Stimulated activated CD8-positive, alpha-beta memory T cell treated with anti-CD3 and anti-CD28 coated beads, Interleukin-7, amount 100 ng/mL, for 48 hours (primary cell): ENCODE data around the gene CEP131.

Experiments used
- DNase-seq, 2 donors: peaks; one replicate each; pipeline ENCODE4 v3.0.0-alpha.2; 2020; ENCODE audit warnings: low read depth in 1 of 2; ENCODE audit errors: extremely low read depth in 1 of 2

The CEP131 gene

DNA sequence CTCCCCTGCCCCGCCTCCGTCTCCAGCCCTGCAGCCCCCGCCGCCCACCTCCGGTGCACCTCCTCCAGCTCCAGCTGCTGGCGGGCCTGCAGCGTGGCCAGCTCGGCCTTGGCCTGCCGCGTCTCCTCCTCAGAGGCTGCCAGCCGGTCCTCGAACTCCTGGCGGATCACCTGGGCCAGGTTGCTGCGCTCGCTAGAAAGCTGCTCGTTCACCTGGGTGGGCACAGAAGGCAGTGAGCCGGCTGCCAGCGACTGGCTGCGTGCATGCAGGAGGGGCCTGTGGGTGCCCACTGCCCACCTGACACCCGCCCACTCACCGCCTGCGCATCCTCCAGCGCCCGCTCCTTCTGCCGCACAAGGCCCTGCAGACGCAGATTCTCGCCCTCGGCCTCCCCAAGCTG is 32.2 kb downstream of the CEP131 start:
- DNase-seq = no peak

DNA sequence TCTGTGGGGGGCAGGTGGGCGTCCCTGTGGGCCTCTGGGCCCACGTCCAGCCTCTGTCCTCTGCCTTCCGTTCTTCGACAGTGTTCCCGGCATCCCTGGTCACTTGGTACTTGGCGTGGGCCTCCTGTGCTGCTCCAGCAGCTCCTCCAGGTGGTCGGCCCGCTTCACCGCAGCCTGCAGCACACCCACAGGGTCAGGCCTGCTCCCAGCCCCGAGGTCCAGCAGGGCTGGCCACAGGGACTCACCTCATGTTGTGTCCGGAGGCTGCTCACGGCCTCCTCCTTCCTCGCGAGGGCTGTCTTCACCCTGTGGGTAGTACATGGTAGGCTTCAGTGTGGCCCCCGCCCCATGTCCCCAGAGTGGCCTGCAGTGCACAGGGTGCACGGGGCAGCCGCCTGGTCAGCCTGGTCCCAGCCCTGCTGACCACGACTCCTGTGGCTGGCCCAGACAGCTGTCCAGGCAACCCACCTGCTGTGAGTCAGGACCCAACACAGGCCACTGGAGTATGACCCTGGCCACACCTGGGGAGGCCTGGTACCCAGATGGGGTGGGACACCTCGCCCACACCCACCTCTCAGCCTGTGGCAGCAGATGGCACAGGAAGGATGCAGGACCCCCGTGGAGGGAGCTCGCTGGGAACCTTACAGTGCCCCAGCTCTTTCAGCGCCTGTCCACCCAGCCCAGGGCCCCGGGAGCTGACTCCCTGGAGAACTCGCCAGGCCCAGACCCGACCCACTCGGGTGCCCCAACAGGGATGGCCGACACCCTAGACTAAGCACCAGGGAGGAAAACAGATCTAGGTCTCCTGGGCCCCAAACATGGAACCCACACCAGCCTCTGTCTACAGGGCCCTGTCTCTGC is 32.9 kb downstream of the CEP131 start:
- DNase-seq = no peak

GRCh38 chr17:81189016-81189415 is 33.7 kb downstream of the CEP131 start:
- DNase-seq = no peak

GRCh38 chr17:81188491-81188840 is 34.3 kb downstream of the CEP131 start:
- DNase-seq = no peak

DNA sequence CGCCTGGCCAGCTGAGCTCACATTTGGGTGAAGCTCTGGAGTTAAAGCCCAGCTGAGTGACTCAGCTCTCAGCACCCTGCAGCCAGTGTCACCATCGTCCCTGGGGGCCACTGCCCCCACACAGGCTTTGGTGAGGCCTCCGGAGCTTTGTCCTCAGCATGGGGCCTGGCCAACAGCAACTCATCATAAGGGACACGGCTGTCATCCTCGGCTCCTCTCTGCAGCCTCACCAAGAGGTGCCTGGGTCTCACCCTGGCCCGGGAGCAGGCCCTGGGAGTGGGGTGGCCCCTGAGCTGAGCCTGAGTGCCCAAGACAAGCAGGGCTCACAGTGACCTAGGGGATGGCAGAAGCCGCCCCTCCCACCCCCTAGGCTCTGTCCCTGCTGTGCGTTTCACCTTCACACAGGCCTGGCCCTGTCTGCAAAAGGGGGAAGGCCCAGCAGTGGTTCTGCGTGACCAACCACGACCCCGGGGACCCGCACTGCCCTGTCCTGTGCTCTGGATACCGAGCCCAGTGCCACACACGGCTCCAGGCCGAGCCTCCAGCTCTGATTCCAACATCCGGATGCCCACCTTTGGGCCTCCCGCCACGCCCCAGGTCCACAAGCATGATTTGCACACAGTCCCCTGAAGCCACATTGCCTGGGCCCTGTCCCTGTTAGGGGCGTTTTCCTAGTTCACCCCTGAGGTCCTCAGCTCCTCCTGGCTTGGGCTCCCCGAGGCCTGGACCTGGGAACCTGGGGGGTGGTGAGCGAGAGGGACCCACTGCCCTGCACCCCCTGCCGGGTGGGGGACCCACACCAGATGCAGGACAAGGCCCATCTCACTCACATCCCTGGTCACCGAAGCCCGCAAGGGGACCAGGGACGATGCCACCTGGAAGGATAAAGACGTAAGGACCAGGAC is 34.9 kb downstream of the CEP131 start:
- no peak for DNase-seq

DNA sequence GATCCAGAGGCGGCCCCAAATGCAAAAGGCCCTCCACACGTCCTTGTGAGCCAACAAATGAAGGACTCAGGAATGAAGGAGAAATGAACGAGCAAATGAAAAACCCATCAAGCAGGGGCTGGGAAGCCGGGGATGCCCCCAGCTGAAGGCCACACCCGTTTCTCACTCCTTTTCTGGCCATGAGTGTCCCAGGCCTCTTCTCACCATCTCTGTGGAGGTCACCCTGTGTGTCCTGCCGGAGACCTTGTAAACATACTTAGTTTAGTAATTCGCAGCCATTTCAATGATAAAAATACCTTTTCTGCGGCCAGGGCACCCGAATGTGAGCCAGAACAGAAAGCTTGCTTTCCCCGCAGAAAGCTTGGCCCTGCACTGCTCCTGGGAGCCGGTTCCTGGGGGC is 35.6 kb downstream of the CEP131 start:
- DNase-seq = no peak

DNA sequence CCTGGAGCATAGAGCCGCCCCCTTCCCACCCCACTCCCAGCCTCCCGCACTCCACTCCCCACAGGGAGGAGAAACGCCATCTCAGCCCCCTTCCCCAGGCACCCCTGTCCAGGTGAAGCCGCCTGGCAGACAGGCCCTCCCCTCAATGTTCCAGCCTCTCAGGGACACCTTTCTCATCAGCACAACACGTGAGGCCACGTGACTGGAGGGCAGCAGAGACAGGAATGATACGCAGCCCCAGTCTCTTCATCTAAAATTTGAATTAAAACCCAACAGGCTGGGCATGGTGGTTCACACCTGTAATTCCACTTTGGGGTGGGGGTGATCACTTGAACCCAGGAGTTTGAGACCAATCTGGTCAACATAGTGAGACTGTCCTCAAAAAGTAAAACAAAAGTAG is 36.6 kb downstream of the CEP131 start:
- no peak for DNase-seq

GRCh38 chr17:81184555-81184954 is 38.2 kb downstream of the CEP131 start:
- no peak for DNase-seq

- no peak for DNase-seq
Observed at GRCh38 chr17:81183807-81184206, 39.0 kb downstream of the CEP131 start.

GRCh38 chr17:81183316-81183715 is 39.4 kb downstream of the CEP131 start:
- no peak for DNase-seq

GRCh38 chr17:81182596-81182995 is 40.2 kb downstream of the CEP131 start:
- no peak for DNase-seq

GRCh38 chr17:81181811-81182185 is 41.0 kb downstream of the CEP131 start:
- DNase-seq = no peak

GRCh38 chr17:81180836-81181810 is 41.6 kb downstream of the CEP131 start:
- no peak for DNase-seq

DNA sequence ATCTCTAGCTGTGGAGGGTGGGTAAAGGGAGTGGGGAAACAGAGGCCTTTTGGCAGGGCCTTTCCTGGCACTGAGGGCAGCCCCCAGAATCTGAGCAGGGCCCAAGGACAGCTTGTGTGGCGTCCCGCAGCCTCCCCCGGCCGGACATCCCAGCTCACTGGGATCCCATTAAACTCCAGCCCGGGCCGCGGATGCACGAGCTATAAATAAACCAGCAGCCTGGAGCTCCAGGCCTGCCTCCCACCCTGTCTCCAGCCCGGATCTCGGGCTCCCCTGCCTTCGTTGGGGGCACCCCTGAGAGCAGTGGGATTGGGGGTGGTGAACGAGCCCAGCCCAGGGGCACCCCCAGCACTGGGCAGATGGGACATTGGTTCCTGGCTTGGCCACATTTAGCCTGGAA is 42.9 kb downstream of the CEP131 start:
- no peak for DNase-seq

DNA sequence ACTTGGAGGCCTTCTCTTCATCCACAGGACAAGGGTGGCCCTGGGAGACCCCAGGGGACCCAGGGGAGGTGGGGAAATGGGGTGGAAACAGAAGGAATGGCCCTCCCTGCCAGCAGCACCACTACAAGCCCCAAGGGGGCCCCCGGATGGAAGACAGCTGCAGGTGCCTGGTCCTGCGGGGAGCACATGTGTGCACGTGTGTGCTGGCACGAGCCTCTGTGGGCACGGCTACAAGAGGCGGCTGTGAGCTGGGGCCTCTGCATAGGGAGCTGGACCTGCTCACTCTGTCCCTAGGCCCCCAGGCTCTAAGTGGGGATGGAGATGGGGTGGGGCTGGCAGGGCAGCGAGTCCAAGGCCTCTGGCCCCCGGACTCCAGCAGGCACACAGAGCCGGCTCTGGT is 43.5 kb downstream of the CEP131 start:
- no peak for DNase-seq

DNA sequence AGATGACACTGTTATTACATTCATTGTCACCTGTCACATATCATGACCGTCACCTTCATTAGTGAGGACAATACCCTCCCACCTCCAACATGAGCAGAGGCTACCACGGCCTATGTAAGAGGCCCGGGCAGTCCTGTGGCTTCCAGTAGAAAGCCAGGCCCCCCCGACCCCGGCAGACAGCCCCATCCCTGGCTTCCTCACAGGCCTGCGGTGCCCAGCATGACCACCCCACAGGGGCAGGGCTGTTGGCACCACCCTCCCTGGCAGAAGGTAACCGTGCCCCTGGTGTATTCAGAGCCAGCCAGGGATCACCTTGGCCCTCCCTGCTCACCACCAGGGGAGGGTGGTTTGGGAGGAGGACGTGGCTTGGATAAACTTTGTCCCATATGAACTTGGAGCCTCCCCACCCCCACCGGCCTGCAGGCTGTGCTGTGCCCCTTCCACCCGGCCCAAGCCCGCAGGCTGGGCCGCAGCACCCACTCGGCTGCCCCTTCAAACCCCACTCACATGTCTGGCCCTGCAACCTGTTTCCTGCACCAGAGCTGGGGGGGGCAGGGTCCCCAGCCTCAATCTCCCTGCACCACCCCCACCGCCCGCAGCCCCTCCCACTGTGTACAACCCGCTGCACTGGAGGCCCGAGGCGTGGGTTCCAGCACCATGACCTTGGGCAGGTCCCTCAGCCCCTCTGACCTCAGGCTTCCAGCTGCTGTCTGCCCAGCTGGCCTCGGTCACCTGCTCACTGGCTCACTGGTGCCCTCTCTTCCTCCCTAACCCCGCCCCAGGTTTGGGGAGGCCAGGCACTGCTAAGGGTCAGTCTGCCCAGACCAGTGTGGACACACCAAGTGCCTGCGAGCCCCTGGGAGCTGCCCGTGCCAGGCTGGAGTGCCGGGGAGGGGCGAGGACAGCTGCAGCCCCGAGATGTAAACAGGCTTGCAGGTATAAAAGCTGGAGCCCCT is 44.4 kb downstream of the CEP131 start:
- DNase-seq = no peak

GRCh38 chr17:81176666-81177065 is 46.1 kb downstream of the CEP131 start:
- no peak for DNase-seq

GRCh38 chr17:81173762-81174155 is 49.0 kb downstream of the CEP131 start:
- no peak for DNase-seq

- no peak for DNase-seq
Observed at GRCh38 chr17:81173052-81173761, 49.6 kb downstream of the CEP131 start.
